ENCODE data around the gene CRY1.
A peak's percentile ranks its signal among the peaks of the same experiment; 100 is the strongest.

Gene CRY1

DNA sequence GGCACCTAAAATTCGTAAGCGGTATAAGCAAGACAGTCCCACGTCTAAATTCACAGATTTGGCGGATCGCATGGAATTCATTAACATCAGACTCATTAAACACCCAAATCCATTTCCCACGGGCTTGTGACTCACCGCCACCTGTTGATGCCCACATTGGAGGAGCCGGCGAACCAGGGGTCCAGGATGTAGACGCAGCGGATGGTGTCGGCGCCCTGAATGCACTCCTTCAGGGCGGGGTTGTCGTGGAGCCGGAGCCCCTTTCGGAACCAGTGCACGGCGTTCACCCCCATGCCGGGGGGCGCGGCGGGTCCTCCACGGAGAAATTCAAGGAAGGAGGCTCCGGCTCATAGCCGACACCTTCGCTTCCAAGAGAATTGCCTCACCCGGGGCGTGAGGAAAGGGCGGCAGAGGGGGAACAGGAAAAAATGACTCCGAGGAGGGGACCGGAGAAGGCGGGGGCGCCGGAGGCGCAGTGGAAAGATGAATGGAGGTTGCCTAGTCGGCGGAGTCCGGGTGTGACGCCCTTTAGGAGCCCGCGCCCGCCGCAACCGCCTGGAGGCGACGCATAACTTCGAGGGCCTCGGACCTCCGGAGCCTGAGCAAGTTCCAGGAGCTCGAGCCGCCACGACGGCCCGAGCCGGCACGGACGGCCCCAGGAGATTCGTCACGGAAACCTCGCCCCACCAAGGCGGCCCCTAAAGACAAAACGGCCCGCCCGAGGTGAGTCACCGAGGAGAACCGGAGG is 506 bp downstream of the CRY1 start:
- peak; percentile 22 for DNase-seq (ENCODE audit: low read depth)
- peak overlapping the region; percentile 95 for H3K4me3 ChIP-seq (ENCODE audit: low read depth, low read length)
- in situ Hi-C loops (cut with HindIII; ENCODE audit: low sequenced_read_pairs), result no loop called here
- TF ChIP-seq, protein P1, sequence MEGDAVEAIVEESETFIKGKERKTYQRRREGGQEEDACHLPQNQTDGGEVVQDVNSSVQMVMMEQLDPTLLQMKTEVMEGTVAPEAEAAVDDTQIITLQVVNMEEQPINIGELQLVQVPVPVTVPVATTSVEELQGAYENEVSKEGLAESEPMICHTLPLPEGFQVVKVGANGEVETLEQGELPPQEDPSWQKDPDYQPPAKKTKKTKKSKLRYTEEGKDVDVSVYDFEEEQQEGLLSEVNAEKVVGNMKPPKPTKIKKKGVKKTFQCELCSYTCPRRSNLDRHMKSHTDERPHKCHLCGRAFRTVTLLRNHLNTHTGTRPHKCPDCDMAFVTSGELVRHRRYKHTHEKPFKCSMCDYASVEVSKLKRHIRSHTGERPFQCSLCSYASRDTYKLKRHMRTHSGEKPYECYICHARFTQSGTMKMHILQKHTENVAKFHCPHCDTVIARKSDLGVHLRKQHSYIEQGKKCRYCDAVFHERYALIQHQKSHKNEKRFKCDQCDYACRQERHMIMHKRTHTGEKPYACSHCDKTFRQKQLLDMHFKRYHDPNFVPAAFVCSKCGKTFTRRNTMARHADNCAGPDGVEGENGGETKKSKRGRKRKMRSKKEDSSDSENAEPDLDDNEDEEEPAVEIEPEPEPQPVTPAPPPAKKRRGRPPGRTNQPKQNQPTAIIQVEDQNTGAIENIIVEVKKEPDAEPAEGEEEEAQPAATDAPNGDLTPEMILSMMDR (IDR thresholded peaks at IDR 0.05; ENCODE audit: low read depth, low read length, missing control alignments), result no peak

DNA sequence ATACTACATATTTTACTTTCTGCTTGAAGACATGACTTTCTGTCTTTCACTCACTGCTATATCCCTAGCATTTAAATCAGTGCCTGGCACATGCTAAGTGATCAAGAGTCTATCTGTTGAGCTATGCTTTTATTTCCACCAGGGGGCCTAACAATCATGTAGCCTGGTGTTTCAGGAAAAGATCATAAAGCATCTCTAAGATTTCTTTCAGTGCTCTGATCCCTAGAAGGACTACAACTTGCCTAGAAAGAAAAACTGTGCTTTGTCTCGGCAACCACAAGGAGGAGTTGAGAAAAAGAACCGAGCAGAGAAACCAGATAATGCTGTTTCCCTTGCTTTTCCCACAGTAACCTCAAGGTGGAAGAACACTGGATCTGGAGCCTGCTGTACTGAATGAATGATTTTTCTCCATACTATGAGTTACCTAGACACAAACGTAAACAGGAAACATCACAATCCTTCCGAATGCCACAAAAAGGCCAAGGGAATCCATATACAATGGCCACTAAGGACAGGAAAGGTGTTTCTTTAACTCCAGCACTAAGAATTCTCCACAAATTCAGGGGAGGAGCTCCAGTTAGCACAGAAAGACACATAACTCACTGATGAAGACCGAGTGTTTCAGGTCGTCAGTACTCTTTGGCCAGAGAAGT is 1.2 kb downstream of the CRY1 start:
- H3K4me3 ChIP-seq (ENCODE audit: low read depth, low read length), result peak overlapping the region; percentile 95
- TF ChIP-seq, protein P1 (IDR thresholded peaks at IDR 0.05; ENCODE audit: low read depth, low read length, missing control alignments), result peak; percentile 88
- peak; percentile 95 for DNase-seq (ENCODE audit: low read depth)
- in situ Hi-C loops (cut with HindIII; ENCODE audit: low sequenced_read_pairs), result no loop called here

DNA sequence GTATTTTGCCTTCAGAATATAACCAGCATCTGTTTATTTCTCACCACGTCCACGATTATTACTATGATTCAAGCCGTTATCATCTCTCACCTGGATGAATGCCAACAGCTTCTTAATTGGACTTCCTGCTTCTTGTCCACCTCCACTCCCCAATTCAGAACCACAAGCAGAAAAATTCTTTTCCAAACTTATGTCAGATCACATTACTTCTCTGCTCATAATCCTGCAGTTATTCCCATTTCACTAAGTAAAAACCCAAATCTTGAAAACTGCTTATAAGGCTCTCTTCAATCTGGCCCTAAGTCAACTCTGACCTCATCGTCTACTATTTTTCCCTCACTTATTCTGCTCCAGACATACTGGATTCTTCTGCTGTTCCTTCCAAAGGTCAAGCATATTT is 2.0 kb downstream of the CRY1 start:
- DNase-seq (ENCODE audit: low read depth), result peak; percentile 31
- TF ChIP-seq, protein P1 (IDR thresholded peaks at IDR 0.05; ENCODE audit: low read depth, low read length, missing control alignments), result no peak
- peak overlapping the region; percentile 95 for H3K4me3 ChIP-seq (ENCODE audit: low read depth, low read length)
- in situ Hi-C loops (cut with HindIII; ENCODE audit: low sequenced_read_pairs), result no loop called here

DNA sequence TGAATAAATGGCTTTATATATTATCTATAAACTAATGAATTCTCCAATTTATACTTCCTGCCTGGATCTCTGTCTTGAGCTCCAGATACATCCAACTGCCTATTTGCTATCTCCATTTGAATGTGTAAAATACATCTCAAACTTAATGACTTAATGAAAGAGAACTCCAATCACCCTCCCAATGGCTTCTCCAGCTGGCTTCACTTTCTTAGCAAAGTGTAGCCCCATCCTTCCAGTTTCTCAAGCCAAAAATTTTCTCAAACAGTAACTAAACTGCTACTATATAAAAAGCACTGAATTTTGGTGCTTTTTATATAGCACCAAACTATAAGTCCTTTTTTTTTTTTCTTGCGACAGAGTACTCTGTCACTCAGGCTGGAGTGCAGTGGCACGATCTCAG is 2.6 kb downstream of the CRY1 start:
- no peak overlapping the region for H3K4me3 ChIP-seq (ENCODE audit: low read depth, low read length)
- in situ Hi-C loops (cut with HindIII; ENCODE audit: low sequenced_read_pairs), result no loop called here
- TF ChIP-seq, protein P1 (IDR thresholded peaks at IDR 0.05; ENCODE audit: low read depth, low read length, missing control alignments), result no peak
- DNase-seq (ENCODE audit: low read depth), result no peak

DNA sequence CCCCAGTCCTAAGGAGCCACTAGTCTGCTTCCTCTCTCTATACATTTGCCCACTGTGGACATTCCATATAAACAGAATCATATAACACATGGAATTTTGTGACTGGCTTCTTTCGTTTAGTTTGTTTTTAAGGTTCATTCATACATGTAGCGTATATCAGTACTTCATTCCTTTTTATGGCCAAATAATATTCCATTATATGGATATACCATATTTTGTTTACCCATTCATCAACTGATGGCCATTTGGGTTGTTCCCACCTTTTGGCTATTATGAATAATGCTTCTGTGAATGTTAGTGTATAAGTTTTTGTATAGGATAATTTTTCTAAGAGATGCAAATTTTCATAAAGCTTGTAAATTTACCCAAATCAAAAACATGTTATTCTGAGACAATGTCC is 4.4 kb downstream of the CRY1 start:
- DNase-seq (ENCODE audit: low read depth), result no peak
- TF ChIP-seq, protein P1 (IDR thresholded peaks at IDR 0.05; ENCODE audit: low read depth, low read length, missing control alignments), result no peak
- in situ Hi-C loops (cut with HindIII; ENCODE audit: low sequenced_read_pairs), result no loop called here
- no peak overlapping the region for H3K4me3 ChIP-seq (ENCODE audit: low read depth, low read length)

DNA sequence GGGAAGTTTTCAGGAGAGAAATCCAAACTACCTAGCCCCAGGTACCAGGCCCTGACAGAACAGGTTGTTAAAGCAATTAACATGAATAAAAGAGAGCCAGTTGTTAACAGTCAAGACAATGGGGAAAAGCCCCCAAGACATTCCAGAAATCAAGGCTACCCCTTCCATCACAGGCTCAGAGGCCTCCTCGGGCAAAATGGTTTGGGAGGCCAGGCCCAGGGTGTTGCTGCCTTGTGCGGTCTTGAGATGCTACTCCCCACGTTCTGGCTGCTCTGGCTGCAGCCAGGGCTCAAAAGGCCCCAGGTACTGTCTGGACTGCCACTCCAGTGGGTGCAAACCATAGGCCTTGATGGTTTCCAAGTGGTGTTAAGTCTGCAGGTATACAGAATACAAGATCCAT is 7.0 kb downstream of the CRY1 start:
- DNase-seq (ENCODE audit: low read depth), result no peak
- TF ChIP-seq, protein P1 (IDR thresholded peaks at IDR 0.05; ENCODE audit: low read depth, low read length, missing control alignments), result no peak
- H3K4me3 ChIP-seq (ENCODE audit: low read depth, low read length), result no peak overlapping the region
- in situ Hi-C loops (cut with HindIII; ENCODE audit: low sequenced_read_pairs), result no loop called here

All from astrocyte of the cerebellum (primary cell).